Measurements from ENCODE around the gene TEKT3.

DNA sequence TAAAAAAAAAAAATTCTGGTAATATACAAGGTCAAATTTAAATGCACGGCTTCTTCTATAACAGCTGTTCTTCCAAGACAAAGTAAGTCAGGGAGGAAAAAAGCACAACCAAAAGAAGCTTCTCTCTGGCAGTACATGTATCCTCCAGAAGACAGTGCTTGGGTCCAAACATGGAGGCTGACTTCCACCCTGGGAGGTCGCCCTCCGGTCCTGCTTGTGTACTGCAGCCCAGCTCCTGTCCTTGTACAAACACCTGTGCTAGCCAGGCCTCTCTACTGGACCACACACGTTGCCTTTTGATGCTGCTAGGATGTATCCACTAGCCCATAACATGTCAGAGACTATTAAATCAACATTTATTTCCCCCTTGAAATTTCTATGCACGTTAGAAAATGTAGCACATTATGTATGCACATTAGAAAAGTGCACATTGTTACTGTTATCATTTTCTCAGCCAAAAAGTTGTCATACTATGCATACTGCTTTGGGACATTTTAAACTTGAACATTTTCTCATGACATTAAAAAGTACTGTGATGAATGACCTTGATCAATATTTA lies 21.9 kb downstream of the TEKT3 start:
- TF ChIP-seq NFIC (IDR thresholded peaks at IDR 0.05) (no peak), RAD21 (IDR thresholded peaks at IDR 0.05; ENCODE audit: low read depth) (no peak), CEBPB (IDR thresholded peaks at IDR 0.05) (no peak)
- TF ChIP-seq, protein P1, sequence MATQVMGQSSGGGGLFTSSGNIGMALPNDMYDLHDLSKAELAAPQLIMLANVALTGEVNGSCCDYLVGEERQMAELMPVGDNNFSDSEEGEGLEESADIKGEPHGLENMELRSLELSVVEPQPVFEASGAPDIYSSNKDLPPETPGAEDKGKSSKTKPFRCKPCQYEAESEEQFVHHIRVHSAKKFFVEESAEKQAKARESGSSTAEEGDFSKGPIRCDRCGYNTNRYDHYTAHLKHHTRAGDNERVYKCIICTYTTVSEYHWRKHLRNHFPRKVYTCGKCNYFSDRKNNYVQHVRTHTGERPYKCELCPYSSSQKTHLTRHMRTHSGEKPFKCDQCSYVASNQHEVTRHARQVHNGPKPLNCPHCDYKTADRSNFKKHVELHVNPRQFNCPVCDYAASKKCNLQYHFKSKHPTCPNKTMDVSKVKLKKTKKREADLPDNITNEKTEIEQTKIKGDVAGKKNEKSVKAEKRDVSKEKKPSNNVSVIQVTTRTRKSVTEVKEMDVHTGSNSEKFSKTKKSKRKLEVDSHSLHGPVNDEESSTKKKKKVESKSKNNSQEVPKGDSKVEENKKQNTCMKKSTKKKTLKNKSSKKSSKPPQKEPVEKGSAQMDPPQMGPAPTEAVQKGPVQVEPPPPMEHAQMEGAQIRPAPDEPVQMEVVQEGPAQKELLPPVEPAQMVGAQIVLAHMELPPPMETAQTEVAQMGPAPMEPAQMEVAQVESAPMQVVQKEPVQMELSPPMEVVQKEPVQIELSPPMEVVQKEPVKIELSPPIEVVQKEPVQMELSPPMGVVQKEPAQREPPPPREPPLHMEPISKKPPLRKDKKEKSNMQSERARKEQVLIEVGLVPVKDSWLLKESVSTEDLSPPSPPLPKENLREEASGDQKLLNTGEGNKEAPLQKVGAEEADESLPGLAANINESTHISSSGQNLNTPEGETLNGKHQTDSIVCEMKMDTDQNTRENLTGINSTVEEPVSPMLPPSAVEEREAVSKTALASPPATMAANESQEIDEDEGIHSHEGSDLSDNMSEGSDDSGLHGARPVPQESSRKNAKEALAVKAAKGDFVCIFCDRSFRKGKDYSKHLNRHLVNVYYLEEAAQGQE (IDR thresholded peaks at IDR 0.05; ENCODE audit: low read depth), result no peak

Measured in Ishikawa (cell line).